Hepatic stellate cell (primary cell): ENCODE results near the gene KMT2D.
A peak's percentile ranks its signal among the peaks of the same experiment; 100 is the strongest.

ENCODE experiments used
- DNase-seq: peaks from one replicate; pipeline ENCODE4 v3.0.0; 2011; ENCODE audit warnings: low spot score

Gene KMT2D

DNA sequence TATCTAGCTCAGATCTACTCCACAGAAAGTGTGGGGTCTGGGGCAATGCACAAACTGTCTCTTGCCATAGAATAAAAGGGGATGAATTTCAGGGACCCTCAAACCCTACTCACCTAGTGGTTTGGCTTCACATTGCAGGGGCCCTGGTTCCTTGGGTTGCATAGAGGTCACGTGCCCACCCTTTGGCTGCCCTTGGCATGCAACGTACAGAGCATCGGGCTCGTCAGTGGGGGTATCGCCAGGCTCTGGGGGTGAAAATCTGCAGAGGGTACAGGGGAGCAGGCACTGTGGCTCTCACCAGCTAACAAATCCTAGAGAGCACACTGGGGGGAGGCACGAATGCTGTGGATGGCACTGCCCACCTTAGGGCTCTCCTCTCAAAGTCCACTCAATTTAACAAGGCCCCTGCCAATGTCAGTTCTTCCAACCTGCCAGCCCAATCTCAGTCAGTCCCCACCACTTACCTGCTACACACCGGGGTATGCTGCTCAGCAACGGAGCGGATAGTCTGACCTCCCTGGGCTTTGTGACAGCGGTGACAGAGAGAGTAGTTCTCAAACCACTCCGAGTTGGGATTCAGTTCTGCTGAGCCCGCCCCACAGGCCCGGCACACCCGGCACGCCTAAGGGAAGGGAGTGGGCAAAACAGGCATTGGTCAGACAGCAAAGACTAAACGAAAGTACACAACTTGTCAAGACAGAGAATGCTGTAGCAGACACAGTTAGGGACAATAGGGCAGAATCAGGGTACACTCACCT, 8.0 kb downstream of the KMT2D start:
- DNase-seq, result no peak

GRCh38 chr12:49051777-49052438, 8.7 kb downstream of the KMT2D start:
- DNase-seq, result no peak

GRCh38 chr12:49051373-49051764, 9.2 kb downstream of the KMT2D start:
- no peak for DNase-seq

GRCh38 chr12:49050507-49051372, 9.9 kb downstream of the KMT2D start:
- no peak for DNase-seq

GRCh38 chr12:49049566-49050224, 10.9 kb downstream of the KMT2D start:
- peak; percentile 97 for DNase-seq

- DNase-seq, result no peak
These were observed 11.6 kb downstream of the KMT2D start for GRCh38 chr12:49048953-49049352.

GRCh38 chr12:49046129-49046895, 14.3 kb downstream of the KMT2D start:
- no peak for DNase-seq

DNA sequence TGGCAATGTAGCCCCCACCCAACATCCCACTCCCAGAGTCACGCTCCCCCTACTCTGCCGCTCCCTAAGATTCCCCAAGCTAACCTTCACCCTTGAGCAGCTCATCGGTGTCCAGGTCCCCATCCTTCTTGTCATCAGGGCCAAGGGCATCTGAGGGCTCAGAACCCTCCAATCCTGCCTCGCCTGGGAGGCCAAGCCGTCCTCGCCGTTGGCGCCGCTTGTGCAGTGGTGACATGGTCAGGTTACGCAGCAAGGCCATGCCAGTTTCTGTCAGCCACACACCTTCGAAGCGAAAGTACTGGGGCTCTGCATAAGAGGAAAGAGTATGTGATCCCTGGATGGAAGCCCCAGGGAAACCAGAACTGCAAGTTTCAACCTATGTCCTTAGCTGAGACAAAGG, 15.9 kb downstream of the KMT2D start:
- DNase-seq, result no peak

GRCh38 chr12:49043856-49044258, 16.7 kb downstream of the KMT2D start:
- peak; percentile 83 for DNase-seq

DNA sequence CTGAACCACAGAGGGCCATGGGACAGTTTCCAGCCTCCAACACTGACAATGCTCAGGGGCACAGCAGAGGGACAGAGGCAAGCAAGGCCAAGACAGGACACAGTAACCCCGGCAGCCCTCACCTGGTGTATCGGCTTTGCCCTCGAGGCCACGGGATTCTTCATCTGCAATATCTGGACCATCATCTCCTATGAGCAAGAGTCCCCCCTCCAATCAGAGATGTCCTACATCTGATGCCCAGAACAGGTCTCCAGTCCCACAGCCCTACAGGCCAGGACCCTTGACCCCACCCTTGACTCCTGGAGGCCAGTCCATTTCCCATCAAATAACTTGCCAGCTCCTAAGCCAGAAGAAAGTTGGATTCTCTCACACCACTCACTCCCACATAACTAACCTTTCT, 17.4 kb downstream of the KMT2D start:
- DNase-seq, result no peak

- no peak for DNase-seq
These were observed 18.6 kb downstream of the KMT2D start for GRCh38 chr12:49041881-49042484.

DNA sequence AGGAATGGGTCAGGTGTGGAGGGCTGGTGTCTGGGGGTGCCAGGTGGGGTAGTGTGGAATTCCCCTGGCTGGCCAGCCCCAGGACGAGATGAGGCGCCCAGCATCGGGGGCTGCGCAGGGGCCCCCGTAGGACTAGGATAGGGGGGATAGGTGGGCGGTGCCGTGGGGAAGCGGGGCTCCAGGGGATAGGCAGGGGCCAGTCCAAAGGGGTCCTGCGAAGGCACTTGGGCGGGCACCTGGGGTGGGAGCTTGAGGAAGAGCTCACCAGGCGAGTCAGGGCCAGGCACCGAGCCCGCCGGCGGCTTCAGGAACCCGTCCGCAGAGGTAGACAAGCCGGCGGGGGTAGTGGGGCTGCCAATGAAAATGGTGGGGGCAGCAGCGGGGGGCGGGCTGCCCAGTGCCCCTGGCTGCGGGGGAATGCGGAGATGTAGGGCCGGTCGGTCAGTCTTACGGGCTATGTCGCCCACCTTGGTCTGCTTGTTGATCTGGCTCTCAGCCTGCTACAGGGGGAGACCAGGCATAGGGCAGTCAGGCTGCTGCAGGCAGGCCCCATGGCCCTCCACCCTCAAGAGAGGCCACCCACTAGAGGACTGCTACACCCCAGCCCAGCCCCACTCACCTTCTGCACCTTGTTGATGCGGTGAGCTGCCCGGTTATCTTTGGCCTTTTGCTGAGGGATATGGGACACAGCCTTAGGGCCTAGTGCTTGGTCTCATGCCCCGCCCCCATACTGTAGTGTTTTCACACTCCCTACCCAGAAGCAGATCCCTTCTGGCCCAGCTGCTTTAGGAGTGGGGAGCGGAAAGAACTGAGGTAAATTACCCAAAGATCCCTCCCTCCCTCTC, 19.3 kb downstream of the KMT2D start:
- no peak for DNase-seq

DNA sequence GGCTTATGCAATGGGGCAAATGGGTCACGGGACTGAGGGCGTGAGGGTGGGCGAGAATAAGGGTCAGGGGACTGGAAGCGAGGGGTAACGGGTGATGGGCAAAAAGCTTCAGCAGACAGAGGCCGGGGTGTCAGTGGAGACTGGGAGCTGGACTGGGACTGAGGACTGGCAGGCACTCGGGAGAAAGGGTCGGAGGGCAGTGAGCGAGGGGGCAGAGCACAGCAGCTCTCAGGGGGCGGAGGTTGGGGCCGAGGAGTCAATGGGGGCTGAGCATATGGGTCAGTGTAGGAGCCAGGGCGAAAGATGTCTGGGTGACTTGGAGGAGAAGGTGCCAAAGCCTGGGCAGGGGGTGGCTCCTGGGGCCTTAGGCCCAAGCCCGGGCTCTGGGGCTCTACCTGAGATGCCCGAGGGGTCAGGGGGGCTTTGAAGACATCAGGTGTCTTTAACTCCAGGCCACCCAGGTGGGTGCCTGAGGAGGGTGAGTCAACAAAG, 20.2 kb downstream of the KMT2D start:
- no peak for DNase-seq

DNA sequence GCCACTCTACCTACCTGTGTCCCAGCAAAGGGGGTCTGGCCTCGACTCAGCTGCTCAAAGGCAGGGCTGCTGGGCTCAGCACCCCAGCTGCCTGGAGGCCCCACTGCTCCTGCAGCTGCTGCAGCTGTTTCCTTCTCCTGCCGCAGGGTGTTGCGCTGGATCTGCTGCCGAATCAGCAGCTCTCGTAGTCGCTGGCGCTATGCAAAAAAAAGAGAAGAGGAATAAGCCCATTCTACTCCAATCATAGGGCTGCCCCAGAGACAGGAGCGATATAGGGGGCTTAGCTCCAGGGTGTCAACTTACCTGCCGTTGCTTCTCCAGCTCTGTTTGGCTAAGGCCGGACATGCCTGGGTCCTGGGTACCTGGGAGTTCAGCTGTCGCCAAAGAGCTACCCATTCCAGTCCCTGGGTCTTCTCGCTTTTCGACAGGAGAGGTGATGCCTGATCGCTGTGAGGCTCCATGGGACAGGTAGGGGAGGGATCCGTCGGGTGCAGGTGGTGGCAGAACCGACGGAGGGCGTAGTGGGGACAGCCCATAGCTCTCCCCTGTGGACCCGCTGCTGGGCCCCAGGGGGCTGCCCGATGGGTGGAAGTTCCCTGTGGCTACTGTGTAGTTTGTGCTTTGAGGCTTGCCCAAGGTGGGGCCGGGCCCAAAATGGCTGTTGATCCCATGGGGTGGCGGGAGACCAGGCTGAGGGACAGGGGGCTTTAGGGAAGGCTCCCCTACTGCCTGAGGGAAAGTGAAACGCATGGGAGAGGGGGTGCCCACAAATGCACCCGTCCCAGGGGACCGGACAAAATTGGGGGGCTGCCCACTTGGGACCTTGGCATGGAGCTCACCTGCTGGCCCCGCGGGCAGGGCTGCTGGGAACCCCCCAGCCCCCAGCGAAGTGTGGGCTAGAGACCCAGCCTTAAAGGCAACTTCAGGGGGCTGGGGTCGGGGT, 20.9 kb downstream of the KMT2D start:
- no peak for DNase-seq

DNA sequence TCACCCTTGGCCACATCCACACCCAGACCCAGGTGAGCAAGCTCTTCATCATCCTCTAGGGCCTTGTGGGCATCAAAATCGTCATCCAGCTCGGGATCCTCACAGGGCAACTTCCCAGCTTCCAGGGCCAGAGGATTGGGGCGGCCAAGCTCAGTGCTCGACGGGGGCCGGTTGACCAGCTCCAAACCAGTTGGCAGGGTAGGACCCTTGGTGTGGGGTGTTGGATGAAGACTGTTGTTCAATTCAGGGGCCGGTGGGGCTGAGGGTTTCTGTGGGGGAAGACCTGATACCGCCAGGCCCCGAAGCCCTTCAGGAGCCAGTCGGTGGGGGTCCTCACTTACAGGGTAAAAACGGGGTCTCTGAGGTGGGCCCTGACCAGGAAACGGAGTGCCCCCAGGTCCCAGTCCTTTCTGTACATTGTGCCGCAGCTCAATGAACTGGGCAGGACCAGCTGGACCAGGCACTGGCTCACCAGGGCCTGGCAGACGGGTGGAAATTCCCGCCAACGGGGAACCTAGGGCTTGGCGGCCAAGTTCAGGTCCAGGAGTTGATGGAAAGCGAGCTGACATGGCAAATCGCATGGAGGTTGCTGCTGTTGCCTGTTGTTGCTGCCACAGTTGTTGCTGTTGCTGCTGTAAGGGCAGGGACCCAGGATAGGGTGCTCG, 22.2 kb downstream of the KMT2D start:
- no peak for DNase-seq

- DNase-seq, result no peak
These were observed 22.7 kb downstream of the KMT2D start for GRCh38 chr12:49037947-49038237.

DNA sequence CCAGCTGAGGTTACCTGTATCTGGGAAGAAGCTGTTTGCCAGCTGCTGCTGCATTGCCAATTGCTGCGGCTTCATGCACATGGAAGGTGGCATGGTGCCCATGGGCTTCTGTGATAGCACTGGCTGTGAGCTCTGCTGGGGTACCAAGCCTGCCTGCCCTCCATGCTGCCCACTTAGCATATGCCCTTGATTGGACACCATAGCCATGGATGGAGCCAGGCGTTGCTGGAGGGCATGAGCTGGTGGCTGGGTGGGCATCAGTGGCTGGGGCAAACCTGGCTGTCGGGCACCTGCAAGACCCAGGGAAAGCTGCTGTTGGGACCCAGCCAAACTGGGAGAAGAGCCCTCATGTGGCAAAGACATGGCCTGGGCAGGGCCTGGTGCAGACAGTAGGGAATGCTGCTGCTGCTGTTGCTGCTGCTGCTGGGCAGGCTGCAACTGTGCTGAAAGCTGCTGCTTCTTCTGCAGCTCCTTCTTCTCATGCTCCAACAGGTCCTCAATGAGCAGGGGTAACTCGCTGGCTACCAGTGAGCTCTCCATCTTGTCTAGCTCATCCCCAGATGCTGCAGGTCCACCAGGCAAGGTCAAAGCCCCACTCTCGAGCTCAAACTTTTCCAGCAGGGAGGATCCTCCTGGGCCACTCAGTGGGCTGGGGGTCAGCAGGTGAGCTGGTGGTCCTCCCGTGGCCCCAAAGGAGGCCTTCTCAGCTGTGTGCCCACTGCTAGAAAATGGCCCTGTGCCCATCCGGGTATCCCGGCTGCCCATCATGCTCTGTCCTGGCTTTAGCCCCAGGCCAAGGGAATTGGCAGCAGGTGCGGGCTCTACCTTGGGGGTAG, 23.3 kb downstream of the KMT2D start:
- no peak for DNase-seq

DNA sequence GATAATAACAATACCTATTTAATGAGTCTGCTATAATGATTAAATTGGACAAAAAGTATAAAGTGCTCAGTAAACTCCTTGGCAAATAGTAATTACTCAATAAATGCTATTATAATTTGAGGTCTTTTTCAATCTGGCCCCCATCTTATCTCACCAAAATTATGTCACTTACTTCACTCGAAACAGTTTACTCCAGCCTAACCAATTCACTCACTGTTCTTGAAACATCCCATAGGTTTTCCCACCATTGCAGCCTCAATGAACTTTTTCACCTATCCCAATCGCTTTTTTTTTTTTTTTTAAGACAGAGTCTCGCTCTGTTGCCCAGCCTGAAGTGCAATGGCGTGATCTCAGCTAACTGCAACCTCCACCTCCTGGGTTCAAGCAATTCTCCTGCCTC, 24.6 kb downstream of the KMT2D start:
- DNase-seq, result no peak
